Activated CD8-positive, alpha-beta memory T cell treated with anti-CD3 and anti-CD28 coated beads for 36 hours (primary cell): Measurements from ENCODE around the gene AK5. TPM values are rescaled to one million over a fixed set of nuclear protein-coding genes. Genes with fewer than 3 reads are reported as not detected.

Experiments
- CTCF ChIA-PET: fragments of 350-600 bp; sonication (Branson Sonifier 250); formaldehyde crosslinking; loops from one replicate; lab custom pipeline; 2021; ENCODE audit warnings: antibody characterized with exemption; lab: Charles Lee
- POLR2A ChIA-PET: fragments of 350-600 bp; sonication (Branson Sonifier 250); formaldehyde crosslinking; loops from one replicate; lab custom pipeline; 2021; ENCODE audit warnings: antibody characterized with exemption; lab: Charles Lee
- total RNA-seq, 2 experiments: library from RNA; stranded (reverse); gene quantifications; one replicate each; pipeline ENCODE4 v1.2.3, GENCODE V29; 2021

AK5 gene
- total RNA-seq, 2 experiments from 2014 or later, result 0.57 to 1.0 TPM

GRCh38 chr1:77347646-77348045 lies 65.8 kb downstream of the AK5 start:
- POLR2A ChIA-PET, result no interaction called here
- CTCF ChIA-PET, result no interaction called here

DNA sequence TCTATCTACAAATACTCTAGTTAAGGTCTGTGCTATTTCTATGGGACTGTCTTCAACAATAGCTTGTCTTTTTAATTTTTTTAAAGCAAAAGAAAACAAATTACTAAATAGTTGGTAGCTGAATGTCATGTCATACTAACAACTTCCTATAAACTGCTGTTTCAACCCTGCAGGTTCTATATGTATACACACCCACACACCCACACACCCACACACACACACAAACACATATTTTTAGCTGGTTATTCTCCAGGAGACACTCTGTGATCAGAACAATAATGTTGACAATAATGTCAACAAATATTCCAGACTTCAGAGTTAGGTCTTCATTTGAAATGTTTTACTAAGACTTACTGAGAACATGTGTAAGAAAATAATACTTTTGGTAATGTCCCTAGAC lies 66.7 kb downstream of the AK5 start:
- CTCF ChIA-PET, result no interaction called here

DNA sequence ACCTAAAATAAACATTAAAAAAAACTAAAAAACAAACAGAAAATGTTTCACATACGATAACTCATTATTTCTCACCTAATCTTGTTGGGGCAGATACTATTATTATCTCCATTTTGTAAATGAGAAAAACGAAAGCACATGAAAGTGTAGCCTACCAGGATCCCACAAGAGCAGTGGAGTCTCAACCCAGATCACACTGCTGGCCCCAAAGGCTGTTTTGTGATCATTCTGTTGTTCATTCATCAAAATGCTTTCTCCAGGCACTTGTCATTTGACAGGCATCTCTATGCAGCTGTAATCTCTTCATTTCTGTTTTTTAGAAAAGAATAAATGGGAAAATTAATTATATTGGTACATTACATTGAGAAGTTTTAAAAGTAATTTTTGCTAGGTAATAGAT lies 67.5 kb downstream of the AK5 start:
- ChIA-PET CTCF (no interaction called here), POLR2A (no interaction called here)

More for the DNA sequence above, 66.7 kb downstream of the AK5 start:
- POLR2A ChIA-PET, result no interaction called here

GRCh38 chr1:77350012-77350770 lies 68.4 kb downstream of the AK5 start:
- CTCF ChIA-PET, result no interaction called here
- POLR2A ChIA-PET, result no interaction called here

DNA sequence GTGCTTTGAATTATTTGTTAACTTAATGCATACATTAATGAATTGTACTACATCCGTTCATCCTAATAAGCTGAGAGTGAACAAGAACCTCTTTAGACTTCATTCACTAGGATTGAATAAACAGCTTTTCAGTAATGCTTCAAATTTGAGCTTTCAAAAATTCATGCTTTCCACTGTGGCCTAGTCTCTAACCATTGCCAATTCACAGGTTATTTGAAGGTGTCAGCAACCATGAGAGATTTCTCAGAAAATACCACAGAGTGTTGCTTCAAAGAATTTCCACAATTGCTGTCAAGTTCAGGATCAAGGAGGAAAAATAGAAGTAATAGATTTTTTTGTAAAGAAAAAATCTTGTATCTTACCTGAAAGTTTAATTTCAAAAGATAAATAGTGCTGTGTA lies 72.7 kb downstream of the AK5 start:
- ChIA-PET CTCF (no interaction called here), POLR2A (no interaction called here)

DNA sequence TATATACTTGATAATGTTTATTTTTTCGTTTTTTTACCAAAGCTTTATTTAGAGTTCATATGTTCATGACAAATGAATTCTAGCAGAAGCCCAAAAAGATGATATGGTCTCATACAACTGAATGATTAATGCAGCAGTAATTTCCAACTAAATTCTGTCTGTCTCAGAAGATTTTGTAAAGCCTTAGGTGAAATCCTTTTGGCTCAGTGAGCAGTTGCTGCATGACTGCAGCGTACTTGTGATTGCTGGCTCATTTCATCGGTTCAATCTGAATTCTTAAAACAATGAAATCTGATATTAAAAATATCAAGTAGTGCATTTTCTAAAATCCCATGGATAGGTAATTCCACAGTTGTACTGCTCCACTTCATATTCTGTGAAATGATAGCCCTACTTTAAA lies 73.2 kb downstream of the AK5 start:
- POLR2A ChIA-PET, result no interaction called here
- CTCF ChIA-PET, result no interaction called here

- CTCF ChIA-PET, result no interaction called here
Observed at GRCh38 chr1:77356136-77356535, 74.3 kb downstream of the AK5 start.

GRCh38 chr1:77360256-77360655 lies 78.4 kb downstream of the AK5 start:
- CTCF ChIA-PET, result no interaction called here
- POLR2A ChIA-PET, result no interaction called here

More at GRCh38 chr1:77356136-77356535, 74.3 kb downstream of the AK5 start:
- POLR2A ChIA-PET, result no interaction called here

GRCh38 chr1:77361621-77362020 lies 79.8 kb downstream of the AK5 start:
- ChIA-PET POLR2A (no interaction called here), CTCF (no interaction called here)

GRCh38 chr1:77370161-77370560 lies 88.3 kb downstream of the AK5 start:
- CTCF ChIA-PET, result no interaction called here

GRCh38 chr1:77370583-77371306 lies 88.9 kb downstream of the AK5 start:
- ChIA-PET CTCF (no interaction called here), POLR2A (no interaction called here)

More at GRCh38 chr1:77370161-77370560, 88.3 kb downstream of the AK5 start:
- POLR2A ChIA-PET, result no interaction called here

- ChIA-PET CTCF (no interaction called here), POLR2A (no interaction called here)
Observed at GRCh38 chr1:77371396-77371795, 89.6 kb downstream of the AK5 start.

DNA sequence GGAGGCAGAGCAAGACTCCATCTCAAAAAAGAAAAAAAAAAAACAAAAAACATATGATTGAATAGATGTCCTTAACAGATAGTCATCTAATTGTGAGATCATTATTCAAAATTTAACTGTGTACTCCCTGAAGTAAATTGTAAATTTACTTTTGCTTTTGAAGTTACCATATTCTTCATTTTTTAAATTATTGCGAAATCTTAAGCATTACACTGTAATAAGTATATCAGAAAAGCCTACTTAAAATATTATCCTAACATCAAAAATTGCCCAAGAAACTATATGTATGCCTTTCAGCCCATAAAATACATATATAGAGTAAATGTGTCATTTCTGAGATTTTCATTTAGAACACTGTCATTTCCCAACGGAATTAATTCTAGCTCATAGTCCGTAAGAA lies 91.9 kb downstream of the AK5 start:
- ChIA-PET CTCF (no interaction called here), POLR2A (no interaction called here)

- POLR2A ChIA-PET, result no interaction called here
- CTCF ChIA-PET, result interaction anchor here (0.7 kb wide), 1 partner anchor 63 kb away, joined by 4 read pairs; no protein-coding TSS in a partner anchor
Observed at GRCh38 chr1:77375541-77375940, 93.7 kb downstream of the AK5 start.

DNA sequence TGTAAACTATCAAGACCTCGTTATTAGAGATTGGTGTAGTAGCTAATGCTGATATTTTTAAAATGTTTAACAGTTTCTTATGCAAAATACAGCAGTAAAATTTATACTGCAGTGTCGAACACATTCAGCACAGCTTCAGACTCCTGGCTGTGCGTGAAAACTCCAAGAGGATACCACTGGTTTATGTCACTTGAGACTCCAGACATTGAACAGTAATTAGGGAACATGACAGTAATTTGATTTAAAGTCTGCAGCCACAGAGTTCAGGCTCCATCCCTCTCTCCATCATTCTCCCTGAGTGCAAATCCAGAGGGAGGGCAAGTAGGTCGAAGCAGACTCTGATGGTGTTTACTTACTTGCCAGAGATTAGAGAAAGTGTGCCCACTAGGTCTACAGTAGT lies 94.2 kb downstream of the AK5 start:
- CTCF ChIA-PET, result interaction anchor here (0.7 kb wide), 1 partner anchor 62 kb away, joined by 4 read pairs; no protein-coding TSS in a partner anchor

DNA sequence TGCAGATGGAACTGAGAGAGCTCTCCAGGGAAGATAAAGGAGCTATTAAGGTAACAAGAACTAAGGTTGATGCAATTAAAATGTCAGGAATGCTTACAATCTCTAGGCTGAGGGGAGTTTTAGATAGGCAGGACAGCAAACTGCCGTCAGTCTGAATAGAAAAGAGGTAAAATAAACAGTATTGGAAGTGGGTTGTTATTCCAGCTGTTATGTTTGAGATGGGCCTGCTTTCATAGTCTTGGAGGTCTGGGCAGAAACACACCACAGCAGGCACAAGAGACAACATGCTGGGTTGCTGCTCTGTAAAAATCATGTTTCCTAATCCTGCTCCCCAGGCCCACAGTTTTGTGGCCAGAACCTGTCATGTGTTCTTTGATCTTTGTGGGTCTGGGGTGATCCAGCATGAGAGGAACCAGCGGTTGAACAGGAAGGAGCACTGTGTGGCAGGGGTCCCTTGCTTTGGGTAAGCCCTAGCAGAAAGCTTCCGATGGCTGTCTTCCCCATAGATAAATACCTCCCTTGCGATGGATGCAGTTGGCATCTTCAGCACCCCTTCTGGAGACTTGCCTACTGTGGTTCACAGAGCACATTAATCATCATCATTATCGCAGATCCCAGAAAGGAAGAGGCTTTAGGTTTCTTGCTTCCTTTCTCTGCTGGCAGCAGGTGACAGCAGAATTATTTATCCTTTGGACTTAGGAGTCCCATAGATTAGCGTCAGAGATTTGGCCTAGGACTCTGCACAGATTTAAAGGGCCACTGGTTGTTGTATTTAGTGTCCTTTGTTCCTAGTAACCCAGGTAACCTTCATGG lies 97.1 kb downstream of the AK5 start:
- ChIA-PET POLR2A (no interaction called here), CTCF (no interaction called here)

More for the DNA sequence above, 94.2 kb downstream of the AK5 start:
- POLR2A ChIA-PET, result no interaction called here

DNA sequence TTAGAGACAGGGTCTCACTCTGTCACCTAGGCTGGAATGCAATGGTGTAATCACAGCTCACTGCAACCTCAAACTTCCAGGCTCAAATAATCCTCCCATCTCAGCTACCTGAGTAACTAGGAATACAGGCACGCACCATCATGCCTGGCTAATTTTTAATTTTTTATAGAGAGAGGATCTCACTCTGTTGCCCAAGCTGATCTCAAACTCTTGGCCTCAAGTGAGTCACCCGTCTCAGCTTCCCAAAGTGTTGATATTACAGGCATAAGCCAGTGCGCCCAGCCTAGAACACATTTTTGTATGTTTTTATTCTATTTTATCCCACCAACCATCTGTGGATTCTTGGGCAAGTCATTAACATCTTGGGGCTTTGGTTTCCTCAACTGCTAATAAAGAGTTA lies 100.5 kb downstream of the AK5 start:
- POLR2A ChIA-PET, result no interaction called here
- CTCF ChIA-PET, result no interaction called here

DNA sequence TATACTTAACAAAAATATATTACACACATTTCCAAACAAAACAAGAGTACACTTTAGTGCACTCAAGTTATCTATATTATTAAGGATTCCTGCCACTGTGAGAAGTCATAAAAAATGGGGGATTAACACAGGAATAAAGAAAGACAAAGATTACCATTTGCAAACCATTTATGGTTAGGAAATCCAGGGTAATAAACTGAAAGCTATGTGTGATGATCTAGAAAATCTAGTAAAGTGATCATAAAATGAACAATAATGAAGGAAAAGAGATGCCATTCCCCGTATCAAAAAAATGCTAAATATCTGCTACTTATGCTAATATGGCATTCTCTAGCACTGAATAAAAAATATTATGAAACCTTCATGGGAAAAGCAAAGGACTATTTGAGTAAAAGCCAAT lies 101.4 kb downstream of the AK5 start:
- POLR2A ChIA-PET, result no interaction called here
- CTCF ChIA-PET, result no interaction called here

DNA sequence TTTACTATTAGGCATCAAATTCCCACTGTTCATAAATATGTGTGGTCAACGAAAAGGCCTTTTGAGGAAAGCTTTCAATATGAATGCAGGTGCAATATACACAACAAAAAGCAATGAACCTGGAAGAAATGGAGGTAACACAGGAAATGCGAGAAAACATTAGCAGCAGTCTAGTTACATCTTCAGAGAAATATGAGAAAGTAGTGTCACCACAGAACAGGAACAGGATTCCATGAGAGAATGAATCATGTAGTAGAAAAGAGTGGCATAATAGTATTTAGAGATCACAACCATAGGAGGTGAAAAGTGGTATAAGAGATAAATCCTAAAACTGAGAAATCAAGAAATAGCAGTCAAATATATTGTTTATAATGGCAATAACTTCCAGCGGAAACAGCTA lies 103.7 kb downstream of the AK5 start:
- ChIA-PET CTCF (no interaction called here), POLR2A (no interaction called here)

- CTCF ChIA-PET, result no interaction called here
- POLR2A ChIA-PET, result no interaction called here
Observed at GRCh38 chr1:77386276-77386675, 104.5 kb downstream of the AK5 start.
